MM.1S (cell line): Measurements from ENCODE around the gene CBFA2T3.

ENCODE experiments used
- DNase-seq: peaks from one replicate; pipeline ENCODE4 v3.0.0-alpha.2; 2015
- H2AFZ ChIP-seq: fragments of 300-600 bp; sonication (generic); 2 replicates; pipeline ENCODE4 v1.6.0; 2016; ENCODE audit warnings: antibody characterized with exemption, low read length
- H3F3A ChIP-seq: fragments of 300-600 bp; sonication (generic); 2 replicates; pipeline ENCODE4 v1.6.1; 2016; ENCODE audit warnings: mild to moderate bottlenecking, antibody characterized with exemption, low read length, moderate library complexity, mixed read lengths; ENCODE audit not compliant: insufficient read depth
- H3K27ac ChIP-seq: fragments of 300-600 bp; sonication (generic); 2 replicates; pipeline ENCODE4 v1.5.1; 2016; ENCODE audit warnings: mild to moderate bottlenecking, low read length
- H3K27me3 ChIP-seq: fragments of 300-600 bp; sonication (generic); replicated peaks from 2 replicates; pipeline ENCODE4 v1.6.0; 2016; ENCODE audit warnings: low read length; ENCODE audit not compliant: insufficient read depth
- H3K36me3 ChIP-seq: fragments of 300-600 bp; sonication (generic); replicated peaks from 2 replicates; pipeline ENCODE4 v1.6.1; 2016; ENCODE audit warnings: mild to moderate bottlenecking, low read length, mixed read lengths; ENCODE audit not compliant: insufficient read depth
- H3K4me1 ChIP-seq: fragments of 300-600 bp; sonication (generic); 2 replicates; pipeline ENCODE4 v1.6.1; 2016; ENCODE audit warnings: low read length, mixed read lengths
- H3K4me2 ChIP-seq: fragments of 300-600 bp; sonication (generic); 2 replicates; pipeline ENCODE4 v1.6.0; 2016; ENCODE audit warnings: low read depth, low read length
- H3K4me3 ChIP-seq: fragments of 300-600 bp; sonication (generic); 2 replicates; pipeline ENCODE4 v1.5.1; 2016; ENCODE audit warnings: low read length, mixed read lengths
- H3K79me2 ChIP-seq: fragments of 300-600 bp; sonication (generic); 2 replicates; pipeline ENCODE4 v1.6.1; 2016; ENCODE audit warnings: mixed run types, low read length, mixed read lengths
- H3K9ac ChIP-seq: fragments of 300-600 bp; sonication (generic); 2 replicates; pipeline ENCODE4 v1.6.1; 2016; ENCODE audit warnings: low read length, mixed read lengths
- H3K9me2 ChIP-seq: fragments of 300-600 bp; sonication (generic); replicated peaks from 2 replicates; pipeline ENCODE4 v1.6.1; 2016; ENCODE audit warnings: mild to moderate bottlenecking, low read length, mixed read lengths; ENCODE audit not compliant: insufficient read depth
- H3K9me3 ChIP-seq: fragments of 300-600 bp; sonication (generic); replicated peaks from 2 replicates; pipeline ENCODE4 v1.6.1; 2016; ENCODE audit warnings: mild to moderate bottlenecking, low read length, mixed read lengths; ENCODE audit not compliant: insufficient read depth
- H4K20me1 ChIP-seq: fragments of 300-600 bp; sonication (generic); 2 replicates; pipeline ENCODE4 v1.6.1; 2016; ENCODE audit warnings: mild to moderate bottlenecking, low read length, moderate library complexity, mixed read lengths; ENCODE audit not compliant: insufficient read depth
- EZH2 ChIP-seq: fragments of 300-600 bp; sonication (generic); optimal IDR thresholded peaks from 2 replicates; pipeline ENCODE3; 2017; ENCODE audit warnings: low read depth, mild to moderate bottlenecking, antibody characterized with exemption, low read length, mixed read lengths
- EZH2phosphoT487 ChIP-seq: fragments of 300-600 bp; sonication (generic); IDR thresholded peaks from 2 replicates; pipeline ENCODE4 v1.6.1; 2018; ENCODE audit warnings: antibody characterized with exemption, low read length
- TF ChIP-seq, protein P1 (sequence below): fragments of 300-600 bp; sonication (generic); IDR thresholded peaks from 2 replicates; pipeline ENCODE4 v1.5.1; 2016; ENCODE audit warnings: antibody characterized with exemption, low read length, mixed read lengths

Gene CBFA2T3

DNA sequence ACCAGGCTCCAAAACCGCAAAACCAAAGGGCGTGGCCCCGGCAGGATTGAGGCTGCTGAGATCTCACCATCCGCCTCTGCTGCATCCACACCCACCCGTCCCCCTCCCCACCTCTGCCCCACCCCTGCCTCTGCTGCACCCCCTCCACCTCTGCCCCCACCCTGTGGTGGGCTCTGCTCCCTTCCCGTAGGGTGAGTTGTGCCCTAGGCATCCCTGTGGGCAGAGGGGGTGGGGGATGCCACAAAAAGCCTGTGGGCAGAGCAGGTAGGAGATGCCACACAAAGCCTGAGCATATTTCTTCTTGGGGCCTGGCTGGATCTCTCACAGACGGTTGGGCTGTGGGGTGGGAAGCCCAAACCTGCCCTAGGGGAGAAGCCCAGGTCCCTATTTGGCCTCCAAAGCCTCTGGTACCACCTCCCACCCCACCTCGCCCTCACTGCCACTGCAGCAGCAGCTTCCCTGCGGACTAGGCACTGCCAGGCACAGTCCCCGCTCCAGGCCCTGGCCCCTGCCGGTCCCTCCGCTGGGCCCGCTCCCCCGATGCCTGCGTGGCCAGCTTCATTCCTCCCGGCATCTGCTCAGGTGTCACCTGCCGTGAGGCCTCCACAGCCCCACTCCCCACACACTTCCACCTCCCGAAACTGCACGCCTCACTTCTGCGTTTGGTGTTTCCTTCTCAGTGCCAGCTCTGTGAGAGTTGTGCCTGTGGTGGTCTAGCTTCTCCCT lies 99.3 kb downstream of the CBFA2T3 start:
- Histone ChIP-seq H4K20me1 (no peaks in the 10 kb centered on the region), H3K36me3 (no peaks in the 10 kb centered on the region), H3K9ac (no peak overlapping the region), H3K4me3 (no peak overlapping the region), H3K9me3 (no peaks in the 10 kb centered on the region), H3K4me2 (no peak overlapping the region), H3K4me1 (no peaks in the 10 kb centered on the region), H3K9me2 (no peaks in the 10 kb centered on the region), H3K27me3 (no peaks in the 10 kb centered on the region), H2AFZ (no peak overlapping the region), H3F3A (no peaks in the 10 kb centered on the region), H3K27ac (no peak overlapping the region), H3K79me2 (no peaks in the 10 kb centered on the region)
- TF ChIP-seq EZH2 (no peak), EZH2phosphoT487 (no peak)
- TF ChIP-seq, protein P1, sequence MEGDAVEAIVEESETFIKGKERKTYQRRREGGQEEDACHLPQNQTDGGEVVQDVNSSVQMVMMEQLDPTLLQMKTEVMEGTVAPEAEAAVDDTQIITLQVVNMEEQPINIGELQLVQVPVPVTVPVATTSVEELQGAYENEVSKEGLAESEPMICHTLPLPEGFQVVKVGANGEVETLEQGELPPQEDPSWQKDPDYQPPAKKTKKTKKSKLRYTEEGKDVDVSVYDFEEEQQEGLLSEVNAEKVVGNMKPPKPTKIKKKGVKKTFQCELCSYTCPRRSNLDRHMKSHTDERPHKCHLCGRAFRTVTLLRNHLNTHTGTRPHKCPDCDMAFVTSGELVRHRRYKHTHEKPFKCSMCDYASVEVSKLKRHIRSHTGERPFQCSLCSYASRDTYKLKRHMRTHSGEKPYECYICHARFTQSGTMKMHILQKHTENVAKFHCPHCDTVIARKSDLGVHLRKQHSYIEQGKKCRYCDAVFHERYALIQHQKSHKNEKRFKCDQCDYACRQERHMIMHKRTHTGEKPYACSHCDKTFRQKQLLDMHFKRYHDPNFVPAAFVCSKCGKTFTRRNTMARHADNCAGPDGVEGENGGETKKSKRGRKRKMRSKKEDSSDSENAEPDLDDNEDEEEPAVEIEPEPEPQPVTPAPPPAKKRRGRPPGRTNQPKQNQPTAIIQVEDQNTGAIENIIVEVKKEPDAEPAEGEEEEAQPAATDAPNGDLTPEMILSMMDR: no peak
- no peak for DNase-seq

DNA sequence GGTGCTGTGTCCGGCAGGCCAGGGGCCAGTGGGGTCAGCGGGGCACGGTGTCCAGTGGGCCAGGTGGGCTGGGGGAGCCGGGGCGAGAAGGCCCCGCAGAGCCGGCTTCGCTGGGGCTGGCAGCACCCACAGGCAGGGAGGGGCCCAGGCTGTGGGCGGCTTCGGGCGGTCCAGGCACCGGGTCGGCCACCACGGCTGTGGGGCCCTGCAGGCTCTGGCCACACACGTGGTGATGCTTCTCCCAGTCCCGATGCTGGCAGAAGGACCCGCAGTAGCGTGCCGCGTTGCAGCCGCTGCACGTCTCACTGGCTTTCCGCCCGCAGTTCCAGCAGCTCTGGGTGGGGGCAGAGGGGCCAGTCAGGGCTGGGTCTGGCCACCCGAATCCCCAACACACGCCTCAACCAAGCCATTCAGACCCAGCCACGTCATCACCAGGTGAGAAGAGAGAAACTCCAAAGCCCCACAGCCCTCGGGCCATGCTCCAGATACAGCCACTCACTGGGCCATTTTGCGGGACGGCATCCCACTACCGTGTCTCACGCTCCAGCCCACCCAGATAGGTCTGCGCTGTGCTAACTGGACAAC lies 100.0 kb downstream of the CBFA2T3 start:
- Histone ChIP-seq H3K9me2 (no peaks in the 10 kb centered on the region), H3K9me3 (no peaks in the 10 kb centered on the region), H3K9ac (no peak overlapping the region), H3K79me2 (no peaks in the 10 kb centered on the region), H3K4me2 (no peak overlapping the region), H2AFZ (no peak overlapping the region), H3K36me3 (no peaks in the 10 kb centered on the region), H3K27ac (no peak overlapping the region), H3K4me3 (no peak overlapping the region), H4K20me1 (no peaks in the 10 kb centered on the region), H3K4me1 (no peaks in the 10 kb centered on the region), H3F3A (no peaks in the 10 kb centered on the region), H3K27me3 (no peaks in the 10 kb centered on the region)
- no peak for DNase-seq
- TF ChIP-seq EZH2: no peak
- TF ChIP-seq EZH2phosphoT487: no peak

DNA sequence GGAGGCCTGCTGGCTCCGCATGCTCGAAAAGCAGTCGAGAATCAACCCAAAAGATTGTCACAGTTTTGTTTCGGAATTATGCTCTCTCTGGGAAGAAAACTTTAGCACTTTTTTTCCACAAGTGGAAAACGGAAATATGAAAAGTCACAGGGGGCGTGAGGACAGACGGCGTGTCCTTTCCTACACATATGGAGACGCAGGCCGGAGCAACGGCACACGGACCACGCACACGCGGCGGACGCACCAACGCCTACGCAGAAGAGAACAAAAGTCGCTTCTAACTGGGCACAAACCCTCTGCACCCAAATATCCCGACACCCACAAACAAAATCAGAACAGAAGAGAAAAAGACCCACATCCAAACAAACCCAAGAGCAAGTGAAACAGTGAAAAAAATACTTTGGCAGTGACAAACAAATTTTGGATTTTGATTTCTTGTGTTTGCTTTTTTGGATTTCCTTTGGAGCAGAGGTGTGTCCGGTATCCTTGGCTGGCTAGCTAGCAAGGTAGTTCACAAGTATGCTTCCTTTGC lies 101.2 kb downstream of the CBFA2T3 start:
- H3K4me2 ChIP-seq: no peak overlapping the region
- no peaks in the 10 kb centered on the region for H4K20me1 ChIP-seq
- H3K4me3 ChIP-seq: no peak overlapping the region
- no peaks in the 10 kb centered on the region for H3K4me1 ChIP-seq
- no peaks in the 10 kb centered on the region for H3K9me3 ChIP-seq
- no peaks in the 10 kb centered on the region for H3K36me3 ChIP-seq
- no peaks in the 10 kb centered on the region for H3K9me2 ChIP-seq
- H3K27ac ChIP-seq: no peak overlapping the region
- no peak for DNase-seq
- no peak for TF ChIP-seq EZH2phosphoT487
- TF ChIP-seq, protein P1: no peak
- TF ChIP-seq EZH2: no peak
- no peak overlapping the region for H2AFZ ChIP-seq
- no peak overlapping the region for H3K9ac ChIP-seq
- H3K27me3 ChIP-seq: no peaks in the 10 kb centered on the region; the same call in 1 of the 2 replicates
- no peaks in the 10 kb centered on the region for H3F3A ChIP-seq
- no peaks in the 10 kb centered on the region for H3K79me2 ChIP-seq
